Fibroblast of peridontal ligament (primary cell): ENCODE results near the gene CFAP74.
"Not testable (repeated sequence)": the region's sequence is repeated elsewhere in the genome, so short reads cannot be mapped to it uniquely, and the experiment has no call there.

Experiments used
- DNase-seq: peaks from one replicate; pipeline ENCODE4 v3.0.0-alpha.2; 2010; ENCODE audit errors: extremely low read depth

The CFAP74 gene

GRCh38 chr1:1895060-1895418, 108.5 kb downstream of the CFAP74 start:
- DNase-seq: no peak

- no peak for DNase-seq
Observed at GRCh38 chr1:1894354-1895059, 109.1 kb downstream of the CFAP74 start.

- no peak for DNase-seq
Observed at GRCh38 chr1:1893997-1894353, 109.6 kb downstream of the CFAP74 start.

GRCh38 chr1:1893291-1893985, 110.1 kb downstream of the CFAP74 start:
- DNase-seq: no peak

GRCh38 chr1:1892763-1893120, 110.8 kb downstream of the CFAP74 start:
- no peak for DNase-seq

- DNase-seq: no peak
Observed at GRCh38 chr1:1892079-1892762, 111.4 kb downstream of the CFAP74 start.

- DNase-seq: peak; percentile 38
Observed at GRCh38 chr1:1891349-1892078, 112.1 kb downstream of the CFAP74 start.

- peak; percentile 79 for DNase-seq
Observed at GRCh38 chr1:1890506-1891348, 112.9 kb downstream of the CFAP74 start, which contains the start of gene GNB1. TSS of gene GNB1 (minus strand) at chr1:1891087. CDS start at chr1:1825453, 65,634 bp downstream.

- peak; percentile 29 for DNase-seq
Observed at GRCh38 chr1:1889847-1890505, 113.6 kb downstream of the CFAP74 start.

GRCh38 chr1:1889090-1889750, 114.4 kb downstream of the CFAP74 start:
- DNase-seq: peak; percentile 43

GRCh38 chr1:1883890-1884289, 119.7 kb downstream of the CFAP74 start:
- not testable (repeated sequence) for DNase-seq

GRCh38 chr1:1883092-1883873, 120.3 kb downstream of the CFAP74 start:
- DNase-seq: no peak

- no peak for DNase-seq
Observed at GRCh38 chr1:1881727-1882126, 121.9 kb downstream of the CFAP74 start.

GRCh38 chr1:1880617-1881312, 122.8 kb downstream of the CFAP74 start:
- no peak for DNase-seq

GRCh38 chr1:1879942-1880341, 123.6 kb downstream of the CFAP74 start:
- DNase-seq: no peak

GRCh38 chr1:1877865-1878436, 125.6 kb downstream of the CFAP74 start:
- DNase-seq: no peak

- no peak for DNase-seq
Observed at GRCh38 chr1:1876335-1876930, 127.2 kb downstream of the CFAP74 start.

- DNase-seq: no peak
Observed at GRCh38 chr1:1875932-1876331, 127.7 kb downstream of the CFAP74 start.
